ENCODE results near the gene PTP4A1.

- TF ChIP-seq CTCF (IDR thresholded peaks at IDR 0.05) (no peak), EZH2phosphoT487 (IDR thresholded peaks at IDR 0.05) (no peak)
Observed at GRCh38 chr6:63556369-63556768, 15.9 kb upstream of the PTP4A1 start.
